ENCODE measurements around the gene IZUMO1. TPM values are rescaled to one million over a fixed set of nuclear protein-coding genes. Genes with fewer than 3 reads are reported as not detected.
"Not testable (repeated sequence)": the region's sequence is repeated elsewhere in the genome, so short reads cannot be mapped to it uniquely, and the experiment has no call there.

IZUMO1 gene
- total RNA-seq, 1 donor from 2014 or later = 2.9 TPM

DNA sequence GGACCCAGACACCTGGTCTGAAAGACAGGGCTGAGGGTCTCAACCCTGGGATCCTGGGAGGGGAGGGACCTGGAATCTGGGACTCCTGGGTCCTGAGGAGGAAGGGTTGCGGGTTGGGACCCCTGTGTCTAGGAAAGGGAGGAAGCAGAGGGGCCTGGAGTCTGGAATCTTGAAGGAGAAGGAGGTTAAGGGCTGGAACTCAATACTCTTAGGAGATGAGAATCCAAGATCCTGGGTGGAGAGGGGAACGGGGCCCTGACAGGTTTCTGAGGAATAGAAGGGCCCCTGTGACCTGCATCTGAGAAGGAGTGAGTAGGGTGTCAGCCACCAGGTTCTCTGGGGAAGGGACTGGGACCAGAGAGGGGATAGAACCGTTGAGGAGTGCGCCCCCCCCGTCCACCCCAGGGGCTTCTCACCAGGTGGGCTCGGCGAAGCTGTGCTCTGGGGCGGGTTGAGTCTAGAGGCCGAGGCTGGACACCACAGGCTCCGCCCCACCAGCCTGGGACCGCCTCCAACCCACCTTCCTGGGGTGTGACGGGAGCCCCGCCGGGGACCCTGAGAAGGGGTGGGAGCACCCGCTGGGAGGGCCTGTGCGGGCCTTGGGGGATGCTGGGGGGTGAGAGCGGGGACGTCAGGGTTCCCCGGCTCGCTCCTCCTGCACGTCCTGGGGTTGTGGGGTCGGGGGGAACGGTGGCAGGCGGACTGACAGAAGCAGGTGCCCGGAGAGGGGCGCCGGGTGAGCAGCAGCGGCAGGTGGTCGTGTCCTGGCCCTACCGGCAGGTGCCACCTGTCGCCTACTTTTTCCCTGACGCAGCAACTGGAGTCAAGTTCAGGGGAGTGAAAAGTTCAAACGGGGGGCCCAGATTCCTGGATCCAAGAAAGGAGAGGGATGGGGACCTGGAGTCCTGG lies 27.2 kb downstream of the IZUMO1 start, which contains the start of gene MAMSTR:
Gene MAMSTR, minus strand, starts transcription at position 463 of the 909 bp plus-strand sequence. CDS start 694 bp downstream, outside the sequence.
- Histone ChIP-seq H3K27ac (peak within 1 kb of the TSS; percentile 88), H3K36me3 (peaks cover 16% of the 10 kb centered on the region), H3K4me1 (peaks cover 66% of the 10 kb centered on the region), H3K9me3 (no peaks in the 10 kb centered on the region), H3K4me3 (peak within 1 kb of the TSS; percentile 61), H3K27me3 (ENCODE audit: low read depth) (no peaks in the 10 kb centered on the region)
- intact Hi-C loops (cut with DNase I) = no loop called here
- TF ChIP-seq, protein P1, sequence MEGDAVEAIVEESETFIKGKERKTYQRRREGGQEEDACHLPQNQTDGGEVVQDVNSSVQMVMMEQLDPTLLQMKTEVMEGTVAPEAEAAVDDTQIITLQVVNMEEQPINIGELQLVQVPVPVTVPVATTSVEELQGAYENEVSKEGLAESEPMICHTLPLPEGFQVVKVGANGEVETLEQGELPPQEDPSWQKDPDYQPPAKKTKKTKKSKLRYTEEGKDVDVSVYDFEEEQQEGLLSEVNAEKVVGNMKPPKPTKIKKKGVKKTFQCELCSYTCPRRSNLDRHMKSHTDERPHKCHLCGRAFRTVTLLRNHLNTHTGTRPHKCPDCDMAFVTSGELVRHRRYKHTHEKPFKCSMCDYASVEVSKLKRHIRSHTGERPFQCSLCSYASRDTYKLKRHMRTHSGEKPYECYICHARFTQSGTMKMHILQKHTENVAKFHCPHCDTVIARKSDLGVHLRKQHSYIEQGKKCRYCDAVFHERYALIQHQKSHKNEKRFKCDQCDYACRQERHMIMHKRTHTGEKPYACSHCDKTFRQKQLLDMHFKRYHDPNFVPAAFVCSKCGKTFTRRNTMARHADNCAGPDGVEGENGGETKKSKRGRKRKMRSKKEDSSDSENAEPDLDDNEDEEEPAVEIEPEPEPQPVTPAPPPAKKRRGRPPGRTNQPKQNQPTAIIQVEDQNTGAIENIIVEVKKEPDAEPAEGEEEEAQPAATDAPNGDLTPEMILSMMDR (IDR thresholded peaks at IDR 0.05) = no peak
- DNase-seq (peak; percentile 55), ATAC-seq (no peak)

- H3K36me3 ChIP-seq = peaks cover 16% of the 10 kb centered on the region
- H3K27ac ChIP-seq = no peak overlapping the region
- DNase-seq (no peak), ATAC-seq (no peak)
- no peak overlapping the region for H3K4me3 ChIP-seq
- H3K27me3 ChIP-seq (ENCODE audit: low read depth) = no peaks in the 10 kb centered on the region
- no peaks in the 10 kb centered on the region for H3K9me3 ChIP-seq
- peaks cover 59% of the 10 kb centered on the region for H3K4me1 ChIP-seq
- TF ChIP-seq, protein P1 (IDR thresholded peaks at IDR 0.05) = no peak
- intact Hi-C loops (cut with DNase I) = no loop called here
These were observed 27.9 kb downstream of the IZUMO1 start for GRCh38 chr19:48718711-48719231.

DNA sequence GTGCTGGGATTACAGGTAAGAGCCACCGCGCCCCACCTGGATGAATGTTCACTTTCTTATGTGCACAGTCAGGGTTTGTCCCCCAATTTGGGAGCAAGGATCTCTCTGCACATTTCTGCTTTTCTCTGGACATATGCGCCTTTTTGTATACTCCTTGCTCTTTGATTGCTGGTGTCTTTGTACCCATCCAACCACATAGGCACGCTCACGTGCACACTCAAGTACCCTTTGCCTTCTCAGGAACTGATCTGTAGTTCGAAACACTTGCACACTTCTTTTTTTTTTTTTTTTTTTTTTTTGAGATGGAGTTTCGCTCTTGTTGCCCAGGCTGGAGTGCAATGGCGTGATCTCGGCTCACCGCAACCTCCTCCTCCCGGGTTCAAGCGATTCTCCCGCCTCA lies 28.6 kb downstream of the IZUMO1 start:
- H3K9me3 ChIP-seq; H3K27me3 ChIP-seq (ENCODE audit: low read depth); DNase-seq; H3K4me3 ChIP-seq; intact Hi-C loops (cut with DNase I); H3K27ac ChIP-seq; ATAC-seq: not testable (repeated sequence)
- Histone ChIP-seq H3K36me3 (peaks cover 12% of the 10 kb centered on the region), H3K4me1 (peaks cover 60% of the 10 kb centered on the region)

- Histone ChIP-seq H3K27me3 (ENCODE audit: low read depth) (no peaks in the 10 kb centered on the region), H3K36me3 (peaks cover 3% of the 10 kb centered on the region), H3K4me3 (peak overlapping the region; percentile 38), H3K27ac (peak overlapping the region; percentile 43), H3K9me3 (no peaks in the 10 kb centered on the region), H3K4me1 (peaks cover 54% of the 10 kb centered on the region)
- no peak for ATAC-seq
- peak; percentile 52 for DNase-seq
- intact Hi-C loops (cut with DNase I) = no loop called here
- TF ChIP-seq, protein P1 (IDR thresholded peaks at IDR 0.05) = no peak
These were observed 30.0 kb downstream of the IZUMO1 start for GRCh38 chr19:48716562-48717291.

DNA sequence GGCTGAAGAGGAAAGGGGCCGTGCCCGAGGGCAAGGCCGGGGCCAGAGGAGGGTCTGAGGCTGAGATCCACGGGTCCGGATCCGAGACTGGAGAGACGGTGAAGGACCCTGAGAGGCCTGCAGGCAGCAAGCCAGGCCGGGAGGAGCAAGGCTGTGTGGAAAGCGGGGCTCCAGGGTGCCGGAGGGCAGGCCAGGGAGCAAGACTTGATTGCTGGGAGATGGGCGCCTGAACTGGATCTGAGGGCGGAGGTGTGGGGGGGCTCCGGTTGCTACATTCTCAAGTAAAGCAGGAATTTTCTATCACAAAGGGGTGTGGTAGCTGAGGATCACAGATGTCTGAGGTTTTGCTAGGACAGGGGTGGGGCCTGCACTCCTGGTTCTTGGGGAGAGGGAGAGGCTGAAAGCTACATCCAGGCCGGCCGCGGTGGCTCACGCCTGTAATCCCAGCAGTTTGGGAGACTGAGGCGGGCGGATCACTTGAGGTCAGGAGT lies 31.0 kb downstream of the IZUMO1 start:
- TF ChIP-seq, protein P1 (IDR thresholded peaks at IDR 0.05) = no peak
- no peaks in the 10 kb centered on the region for H3K27me3 ChIP-seq (ENCODE audit: low read depth)
- H3K36me3 ChIP-seq = no peaks in the 10 kb centered on the region
- peak overlapping the region; percentile 38 for H3K4me3 ChIP-seq
- no peaks in the 10 kb centered on the region for H3K9me3 ChIP-seq
- H3K4me1 ChIP-seq = peaks cover 45% of the 10 kb centered on the region
- peak overlapping the region; percentile 41 for H3K27ac ChIP-seq
- intact Hi-C loops (cut with DNase I) = no loop called here
- ATAC-seq (no peak), DNase-seq (no peak)

All from lower lobe of right lung (tissue), 2 donors.